Measurements from ENCODE around the gene CACNA2D1.

DNA sequence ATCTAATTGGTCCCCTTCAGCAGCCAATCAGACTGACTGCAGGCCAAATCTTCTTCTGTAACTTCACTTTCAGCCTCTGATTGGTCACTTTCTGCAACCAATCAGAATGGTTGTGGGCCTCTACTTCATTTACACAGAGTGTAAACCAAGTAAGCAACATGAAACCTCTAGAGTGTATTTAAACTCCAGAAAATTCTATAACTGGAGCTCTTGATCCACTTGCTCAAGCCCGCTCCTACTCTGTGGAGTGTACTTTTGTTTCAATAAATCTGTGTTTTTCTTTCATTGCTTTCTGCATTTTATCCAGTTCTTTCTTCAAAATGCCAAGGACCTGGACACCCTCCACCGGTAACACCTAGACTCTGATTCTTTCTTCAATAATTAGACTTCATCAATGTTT lies 319.1 kb downstream of the CACNA2D1 start:
- TF ChIP-seq, protein P1, sequence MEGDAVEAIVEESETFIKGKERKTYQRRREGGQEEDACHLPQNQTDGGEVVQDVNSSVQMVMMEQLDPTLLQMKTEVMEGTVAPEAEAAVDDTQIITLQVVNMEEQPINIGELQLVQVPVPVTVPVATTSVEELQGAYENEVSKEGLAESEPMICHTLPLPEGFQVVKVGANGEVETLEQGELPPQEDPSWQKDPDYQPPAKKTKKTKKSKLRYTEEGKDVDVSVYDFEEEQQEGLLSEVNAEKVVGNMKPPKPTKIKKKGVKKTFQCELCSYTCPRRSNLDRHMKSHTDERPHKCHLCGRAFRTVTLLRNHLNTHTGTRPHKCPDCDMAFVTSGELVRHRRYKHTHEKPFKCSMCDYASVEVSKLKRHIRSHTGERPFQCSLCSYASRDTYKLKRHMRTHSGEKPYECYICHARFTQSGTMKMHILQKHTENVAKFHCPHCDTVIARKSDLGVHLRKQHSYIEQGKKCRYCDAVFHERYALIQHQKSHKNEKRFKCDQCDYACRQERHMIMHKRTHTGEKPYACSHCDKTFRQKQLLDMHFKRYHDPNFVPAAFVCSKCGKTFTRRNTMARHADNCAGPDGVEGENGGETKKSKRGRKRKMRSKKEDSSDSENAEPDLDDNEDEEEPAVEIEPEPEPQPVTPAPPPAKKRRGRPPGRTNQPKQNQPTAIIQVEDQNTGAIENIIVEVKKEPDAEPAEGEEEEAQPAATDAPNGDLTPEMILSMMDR (IDR thresholded peaks at IDR 0.05): no peak
- TF ChIP-seq POLR2AphosphoS5 (IDR thresholded peaks at IDR 0.05): no peak
- TF ChIP-seq POLR2A (IDR thresholded peaks at IDR 0.05): no peak
